Activated gamma-delta T cell (primary cell): ENCODE data around the gene PRM2.

Experiments used
- DNase-seq: peaks from one replicate; lab custom pipeline; 2025; lab: John Stamatoyannopoulos, UW

The PRM2 gene

GRCh38 chr16:11225677-11226549 is 50.4 kb downstream of the PRM2 start:
- DNase-seq = no peak
